Astrocyte of the spinal cord (primary cell): ENCODE data around the gene ZNF592.

Experiments
- DNase-seq: peaks from one replicate; pipeline ENCODE4 v3.0.0; 2011; ENCODE audit warnings: low read depth, low spot score
- H3K4me3 ChIP-seq: 2 replicates; pipeline ENCODE4 v1.5.1; 2011; ENCODE audit warnings: low read depth, mild to moderate bottlenecking, low read length, moderate library complexity
- in situ Hi-C: cut with HindIII; loops from 2 replicates; pipeline ENCODE4 v1.10.0; 2017; ENCODE audit warnings: low sequenced_read_pairs
- TF ChIP-seq, protein P1 (sequence below): IDR thresholded peaks from 2 replicates; pipeline ENCODE4 v1.5.1; 2012; ENCODE audit warnings: low read depth, mild to moderate bottlenecking, low read length, inconsistent platforms

ZNF592 gene

GRCh38 chr15:84816694-84817465, 68.5 kb downstream of the ZNF592 start, which contains the start of gene ALPK3:
Gene ALPK3, plus strand, starts transcription at chr15:84817356. Its CDS starts 97 bp downstream, at chr15:84817453.
- DNase-seq: no peak

GRCh38 chr15:84817466-84818081, 69.2 kb downstream of the ZNF592 start:
- DNase-seq: no peak
- TF ChIP-seq, protein P1, sequence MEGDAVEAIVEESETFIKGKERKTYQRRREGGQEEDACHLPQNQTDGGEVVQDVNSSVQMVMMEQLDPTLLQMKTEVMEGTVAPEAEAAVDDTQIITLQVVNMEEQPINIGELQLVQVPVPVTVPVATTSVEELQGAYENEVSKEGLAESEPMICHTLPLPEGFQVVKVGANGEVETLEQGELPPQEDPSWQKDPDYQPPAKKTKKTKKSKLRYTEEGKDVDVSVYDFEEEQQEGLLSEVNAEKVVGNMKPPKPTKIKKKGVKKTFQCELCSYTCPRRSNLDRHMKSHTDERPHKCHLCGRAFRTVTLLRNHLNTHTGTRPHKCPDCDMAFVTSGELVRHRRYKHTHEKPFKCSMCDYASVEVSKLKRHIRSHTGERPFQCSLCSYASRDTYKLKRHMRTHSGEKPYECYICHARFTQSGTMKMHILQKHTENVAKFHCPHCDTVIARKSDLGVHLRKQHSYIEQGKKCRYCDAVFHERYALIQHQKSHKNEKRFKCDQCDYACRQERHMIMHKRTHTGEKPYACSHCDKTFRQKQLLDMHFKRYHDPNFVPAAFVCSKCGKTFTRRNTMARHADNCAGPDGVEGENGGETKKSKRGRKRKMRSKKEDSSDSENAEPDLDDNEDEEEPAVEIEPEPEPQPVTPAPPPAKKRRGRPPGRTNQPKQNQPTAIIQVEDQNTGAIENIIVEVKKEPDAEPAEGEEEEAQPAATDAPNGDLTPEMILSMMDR: no peak
- in situ Hi-C loops: no loop called here
- H3K4me3 ChIP-seq: peak overlapping the region; percentile 5

More at GRCh38 chr15:84816694-84817465, 68.5 kb downstream of the ZNF592 start, which contains the start of gene ALPK3:
- TF ChIP-seq, protein P1: no peak
- in situ Hi-C loops: no loop called here
- H3K4me3 ChIP-seq: peak within 1 kb of the TSS; percentile 5

- TF ChIP-seq, protein P1: no peak
- in situ Hi-C loops: no loop called here
- DNase-seq: peak; percentile 59
- H3K4me3 ChIP-seq: no peak overlapping the region
These were observed 70.1 kb downstream of the ZNF592 start for GRCh38 chr15:84818261-84819131.

DNA sequence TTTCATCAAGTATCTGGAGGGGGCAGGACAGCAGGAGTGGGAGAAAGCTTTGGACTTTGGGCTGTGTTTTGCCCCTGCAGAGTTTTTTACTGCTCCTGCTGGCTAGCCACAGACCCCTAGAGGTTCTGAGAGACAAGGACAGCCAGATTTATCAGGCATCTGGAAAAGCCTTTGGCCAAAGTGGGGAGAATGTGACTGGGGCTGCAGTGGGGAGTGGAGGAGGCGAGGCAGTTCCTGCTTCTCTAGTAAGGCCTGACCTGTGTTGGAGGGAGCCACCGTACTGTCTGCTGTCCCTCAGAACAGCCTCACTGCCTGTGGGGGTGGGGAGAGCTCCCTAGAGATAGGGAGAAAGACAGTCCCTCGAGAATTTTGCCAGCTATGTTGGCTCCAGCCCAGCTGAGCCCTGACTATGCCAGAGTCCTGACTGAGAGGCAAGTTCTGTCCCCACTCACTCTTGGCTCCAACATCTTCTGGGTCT, 70.9 kb downstream of the ZNF592 start:
- no peak for DNase-seq
- H3K4me3 ChIP-seq: no peak overlapping the region
- TF ChIP-seq, protein P1: no peak
- in situ Hi-C loops: no loop called here

GRCh38 chr15:84819791-84820190, 71.4 kb downstream of the ZNF592 start:
- H3K4me3 ChIP-seq: no peak overlapping the region
- TF ChIP-seq, protein P1: no peak
- no peak for DNase-seq
- in situ Hi-C loops: no loop called here

GRCh38 chr15:84821501-84822021, 73.2 kb downstream of the ZNF592 start:
- DNase-seq: no peak
- TF ChIP-seq, protein P1: peak; percentile 10
- H3K4me3 ChIP-seq: no peak overlapping the region
- in situ Hi-C loops: no loop called here
